HCT116 (cell line): ENCODE data around the gene CRHR2. TPM values are rescaled to one million over a fixed set of nuclear protein-coding genes. Genes with fewer than 3 reads are reported as not detected.

ENCODE experiments used
- ATAC-seq: fragments of 200-7000 bp; cut with Tn5 transposase; 2 replicates; pipeline ENCODE4 v1.9.1; 2020; ENCODE audit warnings: mild to moderate bottlenecking, moderate library complexity
- BruUV-seq: library from RNA; stranded (reverse); fragments of 400-500 nt; replicated peaks from 2 replicates; lab custom pipeline; 2021; lab: Mats Ljungman, UMichigan
- CTCF ChIA-PET: fragments of 300-600 bp; sonication (Branson Sonifier 250); formaldehyde crosslinking; loops from one replicate; lab custom pipeline; 2021; ENCODE audit warnings: antibody characterized with exemption; lab: Charles Lee
- POLR2A ChIA-PET: fragments of 300-600, 350-600 bp; sonication (Branson Sonifier 250); formaldehyde crosslinking; loops from one replicate; lab custom pipeline; 2021; ENCODE audit warnings: antibody characterized with exemption; lab: Charles Lee
- RAD21 ChIA-PET, 2 experiments: fragments of 300-600 bp; sonication (Branson Sonifier 250); formaldehyde crosslinking; loops; one replicate each; lab custom pipeline; 2023; ENCODE audit warnings: low total read pairs in 2 of 2; ENCODE audit not compliant: uncharacterized antibody in 2 of 2, unreplicated experiment in 2 of 2, low non-redundant PET in 1 of 2; lab: Charles Lee
- DNase-seq: peaks from one replicate; pipeline ENCODE4 v3.0.0-alpha.2; 2010; ENCODE audit warnings: low read depth, low spot score
- H2AFZ ChIP-seq: fragments of 200-600 bp; shearing (Covaris generic), sonication (generic); 2 replicates; pipeline ENCODE4 v1.6.1; 2017; ENCODE audit warnings: low read depth, mixed run types, mixed read lengths, antibody characterized with exemption, low read length; ENCODE audit not compliant: poor library complexity, severe bottlenecking
- H3K27ac ChIP-seq: 2 replicates; pipeline ENCODE4 v1.5.1; 2012; ENCODE audit warnings: low read depth, low read length
- H3K27me3 ChIP-seq: fragments of 200-600 bp; sonication (generic); 2 replicates; pipeline ENCODE4 v1.6.1; 2016; ENCODE audit warnings: mixed run types, low read length, mixed read lengths; ENCODE audit not compliant: insufficient read depth
- H3K36me3 ChIP-seq, 2 experiments: fragments of 200-500 bp in 1 of 2; fragments of 200-600 bp in 1 of 2; sonication (Bioruptor generic) in 1 of 2; sonication (generic) in 1 of 2; 2 replicates each; pipeline versions ENCODE4 v1.5.1 to v1.6.1; 2014 to 2016; ENCODE audit warnings: low read length in 2 of 2, inconsistent platforms in 1 of 2, mixed read lengths in 1 of 2, mixed run types in 1 of 2; ENCODE audit not compliant: insufficient read depth in 2 of 2, control insufficient read depth in 1 of 2
- H3K4me1 ChIP-seq, 2 experiments: fragments of 200-600 bp in 1 of 2; sonication (generic) in 1 of 2; 2 replicates each; pipeline versions ENCODE4 v1.5.1 to v1.6.1; 2012 to 2017; ENCODE audit warnings: low read length in 2 of 2, inconsistent platforms in 1 of 2, mild to moderate bottlenecking in 1 of 2, mixed read lengths in 1 of 2, mixed run types in 1 of 2, moderate library complexity in 1 of 2; ENCODE audit not compliant: insufficient read depth in 2 of 2, control insufficient read depth in 1 of 2
- H3K4me2 ChIP-seq: fragments of 200-600 bp; sonication (generic); 2 replicates; pipeline ENCODE4 v1.6.1; 2017; ENCODE audit warnings: mixed run types, low read length, mixed read lengths
- H3K4me3 ChIP-seq, 2 experiments: fragments of 200-600 bp in 1 of 2; sonication (generic) in 1 of 2; replicated peaks in 1 of 2; 2 replicates each; pipeline ENCODE4 v1.5.1; 2011 to 2016; ENCODE audit warnings: low read length in 2 of 2, control low read depth in 1 of 2, low read depth in 1 of 2, mild to moderate bottlenecking in 1 of 2, mixed read lengths in 1 of 2, mixed run types in 1 of 2
- H3K79me2 ChIP-seq: fragments of 200-600 bp; sonication (generic); 2 replicates; pipeline ENCODE4 v1.6.1; 2017; ENCODE audit warnings: mild to moderate bottlenecking, mixed run types, low read length, moderate library complexity, mixed read lengths; ENCODE audit not compliant: insufficient read depth
- H3K9ac ChIP-seq: fragments of 200-600 bp; sonication (generic); 2 replicates; pipeline ENCODE4 v1.6.1; 2016; ENCODE audit warnings: low read length, mixed read lengths
- H3K9me2 ChIP-seq: fragments of 200-600 bp; sonication (generic), shearing (Covaris generic); 2 replicates; pipeline ENCODE4 v1.6.1; 2017; ENCODE audit warnings: mixed run types, mild to moderate bottlenecking, moderate library complexity; ENCODE audit not compliant: insufficient read depth
- H3K9me3 ChIP-seq, 2 experiments: fragments of 200-500 bp in 1 of 2; fragments of 200-600 bp in 1 of 2; sonication (Bioruptor generic) in 1 of 2; sonication (generic) in 1 of 2; 2 replicates each; pipeline ENCODE4 v1.6.1; 2014 to 2017; ENCODE audit warnings: low read length in 2 of 2, mixed read lengths in 2 of 2, inconsistent platforms in 1 of 2, low read depth in 1 of 2, mild to moderate bottlenecking in 1 of 2, mixed run types in 1 of 2, moderate library complexity in 1 of 2; ENCODE audit not compliant: control insufficient read depth in 1 of 2, insufficient read depth in 1 of 2
- H4K20me1 ChIP-seq: fragments of 200-600 bp; sonication (generic), shearing (Covaris generic); 2 replicates; pipeline ENCODE4 v1.6.1; 2017; ENCODE audit warnings: mixed run types, mild to moderate bottlenecking, moderate library complexity; ENCODE audit not compliant: insufficient read depth
- CTCF ChIP-seq, 3 experiments: fragments of 200-600 bp in 1 of 3; sonication (generic) in 1 of 3; IDR thresholded peaks in 2 of 3; conservative IDR thresholded peaks in 1 of 3; 2 replicates each; pipeline ENCODE4 v1.5.1; 2012 to 2017; ENCODE audit warnings: low read depth in 2 of 3, low read length in 2 of 3, antibody characterized with exemption in 1 of 3, borderline replicate concordance in 1 of 3, control low read depth in 1 of 3, mild to moderate bottlenecking in 1 of 3, mixed read lengths in 1 of 3, mixed run types in 1 of 3, moderate library complexity in 1 of 3; ENCODE audit not compliant: insufficient read depth in 1 of 3
- FOSL1 ChIP-seq: IDR thresholded peaks from 2 replicates; pipeline ENCODE4 v1.6.1; 2012; ENCODE audit warnings: low read depth
- JUND ChIP-seq: IDR thresholded peaks from 2 replicates; pipeline ENCODE4 v1.6.1; 2012
- POLR2A ChIP-seq: IDR thresholded peaks from 2 replicates; pipeline ENCODE4 v1.7.0; 2011; ENCODE audit warnings: borderline replicate concordance; ENCODE audit not compliant: insufficient read depth, insufficient read length; ENCODE audit errors: extremely low read depth
- REST ChIP-seq: IDR thresholded peaks from 2 replicates; pipeline ENCODE4 v1.6.1; 2012; ENCODE audit warnings: low read depth
- TCF7L2 ChIP-seq: IDR thresholded peaks from 2 replicates; pipeline ENCODE4 v1.7.0; 2011; ENCODE audit warnings: borderline replicate concordance, inconsistent platforms; ENCODE audit not compliant: insufficient read depth, insufficient read length; ENCODE audit errors: extremely low read depth
- YY1 ChIP-seq: IDR thresholded peaks from 2 replicates; pipeline ENCODE4 v1.6.1; 2011; ENCODE audit warnings: low read length, low read depth, moderate library complexity, mild to moderate bottlenecking; ENCODE audit not compliant: insufficient replicate concordance; ENCODE audit errors: extremely low read depth
- ZFX ChIP-seq: fragments of 450-650 bp; IDR thresholded peaks from 2 replicates; pipeline ENCODE4 v1.6.1; 2017
- ZNF274 ChIP-seq: fragments of 200-500 bp; sonication (Bioruptor generic); IDR thresholded peaks from 2 replicates; pipeline ENCODE4 v1.6.1; 2014; ENCODE audit warnings: mild to moderate bottlenecking, low read depth, low read length, inconsistent platforms
- intact Hi-C: fragments of 100-400 bp; cut with micrococcal nuclease; formaldehyde crosslinking; loops from 2 replicates; pipeline ENCODE4 v1.10.0; 2022
- total RNA-seq: library from RNA; stranded (reverse); gene quantifications from one replicate; pipeline ENCODE4 v1.2.1, GENCODE V29; 2021; ENCODE audit not compliant: unreplicated experiment
- TF ChIP-seq, protein P1 (sequence below): IDR thresholded peaks from 2 replicates; pipeline ENCODE4 v1.6.1; 2012

Gene CRHR2
- total RNA-seq, 1 experiment from 2014 or later, result not detected

DNA sequence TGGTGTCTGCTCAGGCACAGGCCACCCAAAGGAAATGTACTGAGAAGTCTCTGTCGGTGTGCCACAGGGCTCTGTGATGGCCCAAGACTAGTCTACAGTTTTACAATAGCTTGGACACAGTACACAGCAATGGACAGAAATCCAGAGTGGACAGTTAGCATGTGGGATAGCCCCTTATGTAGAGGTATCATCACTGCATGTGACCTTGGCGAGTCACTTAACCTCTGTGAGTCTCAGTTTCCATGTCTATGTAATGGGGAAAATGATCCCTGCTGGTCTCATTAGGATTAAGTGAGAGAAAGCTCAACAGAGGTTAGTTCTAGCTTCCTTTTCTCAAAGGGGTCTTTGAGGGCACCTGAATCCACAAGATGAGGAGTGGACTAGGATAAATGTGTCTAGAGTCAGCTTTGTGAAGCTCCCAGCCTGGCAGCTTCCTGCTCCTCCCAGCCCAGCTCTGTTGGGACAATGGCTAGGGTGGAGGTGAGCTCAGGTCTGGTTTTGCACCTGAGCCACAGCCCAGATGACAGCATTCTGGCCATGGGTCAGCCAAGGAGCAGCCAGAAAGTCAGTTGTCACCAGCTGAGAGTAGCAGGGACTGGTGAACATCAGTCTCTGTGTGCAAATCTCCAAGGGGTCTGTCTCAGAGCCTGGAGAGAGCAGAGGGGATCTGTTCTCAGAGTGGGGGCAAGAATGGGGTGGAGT is 17.9 kb downstream of the CRHR2 start:
- CTCF ChIA-PET, result no interaction called here
- POLR2A ChIA-PET, result no interaction called here
- intact Hi-C loops, result no loop called here

DNA sequence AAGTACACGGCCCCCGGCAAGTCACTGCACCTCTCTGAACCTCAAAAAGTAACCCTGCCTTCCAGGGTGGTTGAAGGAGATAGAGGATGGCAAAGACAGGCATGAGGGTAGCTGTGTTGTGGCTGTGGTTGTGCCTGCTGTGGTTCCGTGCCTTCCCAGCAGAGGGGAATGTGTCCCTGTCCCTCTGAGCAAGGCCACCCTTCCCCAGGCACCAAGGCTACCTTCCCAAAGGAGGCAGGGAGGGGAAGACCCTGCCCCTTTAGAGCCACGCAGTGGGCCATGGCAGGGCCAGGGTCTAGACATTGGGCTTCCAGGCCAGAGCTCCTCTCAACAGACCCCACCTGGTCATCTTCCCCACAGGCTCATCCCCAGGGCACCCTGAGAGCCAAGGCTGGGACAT is 18.8 kb downstream of the CRHR2 start:
- Histone ChIP-seq H2AFZ (no peak overlapping the region), H3K9me2 (no peaks in the 10 kb centered on the region), H4K20me1 (no peaks in the 10 kb centered on the region), H3K9me3 (no peaks in the 10 kb centered on the region), H3K4me1 (no peaks in the 10 kb centered on the region), H3K4me3 (no peak overlapping the region), H3K4me2 (no peak overlapping the region), H3K79me2 (no peaks in the 10 kb centered on the region), H3K27ac (no peak overlapping the region), H3K27me3 (no peaks in the 10 kb centered on the region), H3K36me3 (no peaks in the 10 kb centered on the region), H3K9ac (no peak overlapping the region)
- intact Hi-C loops, result no loop called here
- POLR2A ChIA-PET, result no interaction called here
- ATAC-seq (no peak), DNase-seq (no peak)
- RAD21 ChIA-PET, result no interaction called here
- CTCF ChIA-PET, result no interaction called here
- no TSS peak for BruUV-seq
- TF ChIP-seq, protein P1, sequence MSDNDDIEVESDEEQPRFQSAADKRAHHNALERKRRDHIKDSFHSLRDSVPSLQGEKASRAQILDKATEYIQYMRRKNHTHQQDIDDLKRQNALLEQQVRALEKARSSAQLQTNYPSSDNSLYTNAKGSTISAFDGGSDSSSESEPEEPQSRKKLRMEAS, result no peak
- TF ChIP-seq YY1 (no peak), TCF7L2 (no peak), ZNF274 (no peak), JUND (no peak), REST (no peak), POLR2A (no peak), FOSL1 (no peak), ZFX (no peak)

More for the DNA sequence above, 17.9 kb downstream of the CRHR2 start:
- DNase-seq, result no peak
- H3K36me3 ChIP-seq, result no peaks in the 10 kb centered on the region
- RAD21 ChIA-PET, result no interaction called here
- H3K4me1 ChIP-seq, result no peaks in the 10 kb centered on the region
- BruUV-seq, result no TSS peak
- H4K20me1 ChIP-seq, result no peaks in the 10 kb centered on the region
- H3K27ac ChIP-seq, result no peak overlapping the region
- no peak overlapping the region for H2AFZ ChIP-seq
- no peak overlapping the region for H3K4me3 ChIP-seq
- H3K4me2 ChIP-seq, result no peak overlapping the region
- no peaks in the 10 kb centered on the region for H3K9me3 ChIP-seq
- ATAC-seq, result no peak
- no peaks in the 10 kb centered on the region for H3K9me2 ChIP-seq
- no peak overlapping the region for H3K9ac ChIP-seq
- TF ChIP-seq ZNF274, result no peak
- TF ChIP-seq JUND, result no peak
- TF ChIP-seq CTCF (IDR thresholded peaks at IDR 0.05 in 2 of 3, conservative IDR thresholded peaks at IDR 0.05 in 1 of 3; ENCODE audit: borderline replicate concordance in 1 of 3, insufficient read depth in 1 of 3, low read depth in 2 of 3, low read length in 2 of 3), result no peak
- no peaks in the 10 kb centered on the region for H3K79me2 ChIP-seq
- H3K27me3 ChIP-seq, result 0 out of 2 replicates have a peak, but pooled peaks cover 5% of the 10 kb centered on the region
